Parathyroid adenoma (tissue), 2 donors: Measurements from ENCODE around the gene LY6G6C.

ENCODE experiments used
- H2AFZ ChIP-seq: fragments of 300-600 bp; sonication (generic); one replicate; pipeline ENCODE4 v1.7.0; 2017; ENCODE audit warnings: antibody characterized with exemption, mild to moderate bottlenecking
- H3K27ac ChIP-seq: fragments of 300-600 bp; sonication (generic); one replicate; pipeline ENCODE4 v1.7.0; 2017
- H3K27me3 ChIP-seq: fragments of 300-600 bp; sonication (generic); one replicate; pipeline ENCODE4 v1.7.0; 2017; ENCODE audit warnings: low read length; ENCODE audit not compliant: control insufficient read depth, insufficient read depth
- H3K36me3 ChIP-seq: fragments of 300-600 bp; sonication (generic); one replicate; pipeline ENCODE4 v1.7.0; 2017; ENCODE audit warnings: low read length; ENCODE audit not compliant: control insufficient read depth, insufficient read depth
- H3K4me1 ChIP-seq: fragments of 300-600 bp; sonication (generic); one replicate; pipeline ENCODE4 v1.7.0; 2017; ENCODE audit warnings: control low read depth
- H3K4me2 ChIP-seq: fragments of 300-600 bp; sonication (generic); one replicate; pipeline ENCODE4 v1.7.0; 2017; ENCODE audit warnings: low read length
- H3K4me3 ChIP-seq: fragments of 300-600 bp; sonication (generic); one replicate; pipeline ENCODE4 v1.7.0; 2017; ENCODE audit warnings: low read depth, low read length
- H3K79me2 ChIP-seq: fragments of 300-600 bp; sonication (generic); one replicate; pipeline ENCODE4 v1.7.0; 2017; ENCODE audit warnings: control low read depth
- H3K9ac ChIP-seq: fragments of 300-600 bp; sonication (generic); one replicate; pipeline ENCODE4 v1.7.0; 2017; ENCODE audit warnings: mild to moderate bottlenecking
- H3K9me3 ChIP-seq: fragments of 300-600 bp; sonication (generic); one replicate; pipeline ENCODE4 v1.7.0; 2017; ENCODE audit warnings: low read length; ENCODE audit not compliant: control insufficient read depth
- TF ChIP-seq, protein P1 (sequence below): fragments of 300-600 bp; sonication (generic); IDR thresholded peaks from one replicate; pipeline ENCODE4 v1.7.0; 2017; ENCODE audit warnings: antibody characterized with exemption, mild to moderate bottlenecking
- donor health status: primary hyperparathyroidism.

The LY6G6C gene

DNA sequence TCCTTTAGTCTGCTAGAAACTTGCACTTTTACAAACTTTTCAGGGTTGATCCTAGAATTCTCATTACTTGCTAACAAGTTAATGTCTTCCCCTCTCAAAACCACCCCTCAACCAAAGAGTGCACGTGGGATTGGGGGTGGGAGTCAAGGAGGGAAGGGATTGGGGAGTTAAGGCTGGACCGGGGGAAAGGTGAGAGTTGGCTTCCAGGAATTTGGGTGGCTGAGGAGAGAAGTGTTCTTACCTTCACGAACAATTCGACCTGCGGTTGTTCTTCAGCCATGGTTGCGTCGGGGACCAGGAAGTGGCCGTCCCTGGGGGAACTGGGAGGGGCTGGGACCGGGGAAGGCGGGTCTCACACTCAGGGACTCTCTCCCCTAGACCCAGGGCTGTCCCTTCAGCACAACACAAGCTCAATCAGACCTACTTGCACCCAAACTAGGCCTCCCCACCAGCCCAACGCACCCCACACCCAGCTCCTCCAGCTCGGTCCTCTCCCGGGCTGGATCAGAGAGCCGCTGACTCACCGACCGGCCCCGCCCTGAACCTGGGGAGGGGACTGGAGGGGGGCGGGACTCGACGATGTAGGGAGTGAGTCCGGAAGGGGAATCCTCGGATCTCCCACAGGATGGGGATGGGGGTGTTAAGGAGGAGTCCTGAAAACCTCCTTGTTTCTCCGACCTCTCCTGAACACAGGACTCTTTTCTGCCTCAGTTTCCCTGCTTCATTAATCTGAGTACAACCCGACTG lies 14.6 kb upstream of the LY6G6C start, which contains the start of gene CLIC1:
Gene CLIC1, minus strand, starts transcription at position 510 of the 747 bp plus-strand sequence. Its CDS starts 230 bp downstream, at position 280.
- Histone ChIP-seq H3K27ac (peak within 1 kb of the TSS; percentile 84), H3K27me3 (no peaks in the 10 kb centered on the region), H3K4me1 (peaks cover 9% of the 10 kb centered on the region), H3K4me3 (peak within 1 kb of the TSS; percentile 99), H3K79me2 (no peaks in the 10 kb centered on the region), H3K9ac (peak within 1 kb of the TSS; percentile 74), H3K4me2 (peak within 1 kb of the TSS; percentile 95), H3K9me3 (no peaks in the 10 kb centered on the region), H3K36me3 (no peaks in the 10 kb centered on the region), H2AFZ (peak within 1 kb of the TSS; percentile 92)
- TF ChIP-seq, protein P1, sequence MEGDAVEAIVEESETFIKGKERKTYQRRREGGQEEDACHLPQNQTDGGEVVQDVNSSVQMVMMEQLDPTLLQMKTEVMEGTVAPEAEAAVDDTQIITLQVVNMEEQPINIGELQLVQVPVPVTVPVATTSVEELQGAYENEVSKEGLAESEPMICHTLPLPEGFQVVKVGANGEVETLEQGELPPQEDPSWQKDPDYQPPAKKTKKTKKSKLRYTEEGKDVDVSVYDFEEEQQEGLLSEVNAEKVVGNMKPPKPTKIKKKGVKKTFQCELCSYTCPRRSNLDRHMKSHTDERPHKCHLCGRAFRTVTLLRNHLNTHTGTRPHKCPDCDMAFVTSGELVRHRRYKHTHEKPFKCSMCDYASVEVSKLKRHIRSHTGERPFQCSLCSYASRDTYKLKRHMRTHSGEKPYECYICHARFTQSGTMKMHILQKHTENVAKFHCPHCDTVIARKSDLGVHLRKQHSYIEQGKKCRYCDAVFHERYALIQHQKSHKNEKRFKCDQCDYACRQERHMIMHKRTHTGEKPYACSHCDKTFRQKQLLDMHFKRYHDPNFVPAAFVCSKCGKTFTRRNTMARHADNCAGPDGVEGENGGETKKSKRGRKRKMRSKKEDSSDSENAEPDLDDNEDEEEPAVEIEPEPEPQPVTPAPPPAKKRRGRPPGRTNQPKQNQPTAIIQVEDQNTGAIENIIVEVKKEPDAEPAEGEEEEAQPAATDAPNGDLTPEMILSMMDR, result no peak

DNA sequence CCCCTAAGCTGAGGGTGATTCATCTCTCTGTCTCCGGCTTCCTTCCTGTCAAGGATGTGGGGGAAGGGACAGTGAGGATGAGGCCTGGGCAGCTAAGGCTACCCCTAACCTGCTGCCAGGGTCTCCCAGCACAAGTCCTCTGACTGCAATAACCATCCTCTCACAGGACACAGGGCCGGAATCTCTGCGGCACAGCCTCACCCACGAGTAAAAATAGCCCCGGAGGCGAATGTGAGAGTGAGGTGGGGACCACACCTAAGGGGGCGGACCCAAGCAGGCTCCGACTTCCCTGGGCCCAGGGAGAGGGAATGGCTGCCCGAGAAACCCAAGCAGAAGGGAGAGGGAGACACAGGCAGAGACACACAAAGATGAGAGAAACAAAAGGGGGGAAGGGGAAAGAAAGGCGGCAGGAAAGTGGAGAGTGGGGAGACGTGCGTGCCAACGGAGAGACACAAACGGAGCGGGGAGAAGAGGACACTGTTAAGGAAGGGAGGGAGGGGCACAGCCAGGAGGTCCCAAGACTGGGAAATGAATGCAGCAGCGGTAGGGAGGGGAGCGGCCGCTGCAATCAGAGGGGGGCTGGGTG lies 13.4 kb upstream of the LY6G6C start:
- TF ChIP-seq, protein P1, result no peak
- H3K4me1 ChIP-seq, result peaks cover 9% of the 10 kb centered on the region
- H3K9ac ChIP-seq, result no peak overlapping the region
- peak overlapping the region; percentile 99 for H3K4me3 ChIP-seq
- no peaks in the 10 kb centered on the region for H3K79me2 ChIP-seq
- H2AFZ ChIP-seq, result peak overlapping the region; percentile 29
- no peaks in the 10 kb centered on the region for H3K36me3 ChIP-seq
- H3K4me2 ChIP-seq, result peak overlapping the region; percentile 95
- H3K27ac ChIP-seq, result peak overlapping the region; percentile 84
- H3K27me3 ChIP-seq, result no peaks in the 10 kb centered on the region
- no peaks in the 10 kb centered on the region for H3K9me3 ChIP-seq

DNA sequence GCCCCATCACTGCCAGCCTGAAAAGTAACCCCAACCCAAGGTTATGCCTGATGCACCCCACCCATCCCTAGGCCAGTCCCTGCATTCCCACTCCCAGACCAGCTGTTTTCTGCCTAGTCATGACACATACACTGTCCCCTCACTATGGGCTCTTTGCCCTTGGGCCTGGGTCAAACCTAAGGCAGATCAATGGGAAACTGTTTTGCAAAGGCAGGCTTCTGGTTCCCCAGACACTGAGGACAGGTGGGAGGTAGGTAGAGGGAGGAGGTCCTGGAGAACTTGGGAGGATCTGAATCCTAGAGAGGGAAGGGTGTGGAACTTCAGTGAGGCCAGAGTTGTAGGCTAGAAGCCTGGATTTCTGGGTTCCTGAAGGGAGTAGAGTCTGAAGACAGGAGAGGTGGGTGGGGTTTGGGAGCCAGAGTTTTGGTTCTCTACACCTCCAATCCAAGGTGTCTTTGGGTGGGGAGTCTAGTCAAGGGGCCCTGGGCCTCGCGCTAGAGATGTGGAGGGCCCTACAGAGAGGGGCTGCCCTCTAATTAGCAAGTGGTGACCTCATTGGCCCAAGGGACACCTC lies 12.8 kb upstream of the LY6G6C start:
- H3K9me3 ChIP-seq, result no peaks in the 10 kb centered on the region
- no peak overlapping the region for H2AFZ ChIP-seq
- peak overlapping the region; percentile 84 for H3K27ac ChIP-seq
- H3K4me3 ChIP-seq, result peak overlapping the region; percentile 99
- peaks cover 8% of the 10 kb centered on the region for H3K4me1 ChIP-seq
- no peaks in the 10 kb centered on the region for H3K27me3 ChIP-seq
- no peaks in the 10 kb centered on the region for H3K36me3 ChIP-seq
- H3K9ac ChIP-seq, result no peak overlapping the region
- H3K4me2 ChIP-seq, result peak overlapping the region; percentile 95
- TF ChIP-seq, protein P1, result no peak
- H3K79me2 ChIP-seq, result no peaks in the 10 kb centered on the region

DNA sequence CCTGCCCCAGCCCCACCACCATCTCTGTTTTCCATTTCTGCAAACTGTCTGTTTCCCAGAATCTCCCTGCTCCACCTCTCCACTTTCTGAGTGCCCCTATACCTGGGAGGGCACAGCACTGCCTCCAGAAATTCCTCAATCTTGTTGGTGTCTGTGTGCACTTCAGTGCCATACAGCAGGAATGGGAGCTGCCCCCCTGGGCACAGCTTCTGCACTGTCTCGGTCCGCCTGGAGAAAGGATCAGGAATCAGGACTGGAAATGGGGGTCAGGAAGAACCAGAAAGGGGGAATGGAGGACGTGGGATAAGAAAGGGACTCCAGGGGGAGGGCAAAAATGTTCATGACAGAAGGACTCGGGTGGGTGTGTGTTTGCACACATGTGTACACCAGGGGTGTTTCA lies 12.2 kb upstream of the LY6G6C start:
- TF ChIP-seq, protein P1, result no peak
- Histone ChIP-seq H3K4me2 (no peak overlapping the region), H3K4me3 (no peak overlapping the region), H3K27ac (no peak overlapping the region), H3K36me3 (no peaks in the 10 kb centered on the region), H3K27me3 (no peaks in the 10 kb centered on the region), H3K79me2 (no peaks in the 10 kb centered on the region), H2AFZ (no peak overlapping the region), H3K4me1 (peaks cover 5% of the 10 kb centered on the region), H3K9ac (no peak overlapping the region), H3K9me3 (no peaks in the 10 kb centered on the region)
